ENCODE data around the gene FOXRED2.
"Not testable (repeated sequence)": the region's sequence is repeated elsewhere in the genome, so short reads cannot be mapped to it uniquely, and the experiment has no call there.

FOXRED2 gene

GRCh38 chr22:36450923-36451322 is 55.9 kb downstream of the FOXRED2 start:
- not testable (repeated sequence) for DNase-seq (ENCODE audit: low read depth in 2 of 2)

DNA sequence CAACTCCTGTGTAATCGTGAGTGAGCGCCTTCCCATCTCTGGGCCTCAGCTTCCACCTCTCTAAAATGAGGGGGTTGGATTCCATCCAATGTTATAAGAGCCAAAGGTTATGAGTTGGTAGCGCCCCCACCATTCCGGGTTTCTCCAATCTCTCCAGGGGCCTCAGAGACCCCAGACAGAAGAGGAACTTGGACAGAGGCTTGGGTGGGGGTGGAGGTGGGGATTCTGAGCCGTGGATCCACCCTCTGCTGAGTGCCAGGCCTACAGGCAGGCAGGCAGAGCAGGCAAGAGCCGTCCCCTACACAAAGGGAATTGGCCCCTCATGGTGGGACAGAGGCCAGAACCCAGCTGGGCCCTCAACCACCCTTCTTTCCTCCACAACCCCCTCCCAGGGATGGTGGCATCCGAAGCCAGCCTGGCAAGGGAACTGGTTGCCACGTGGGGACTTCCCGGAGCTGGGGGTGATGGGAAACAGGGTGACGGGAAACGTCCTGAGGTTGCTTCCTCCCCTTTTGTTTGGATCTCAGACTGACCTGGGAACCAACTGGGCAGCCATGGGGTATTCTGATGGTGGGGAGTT is 57.2 kb downstream of the FOXRED2 start:
- DNase-seq (ENCODE audit: low read depth in 2 of 2): no peak

GRCh38 chr22:36447632-36448031 is 59.2 kb downstream of the FOXRED2 start:
- DNase-seq (ENCODE audit: low read depth in 2 of 2): no peak

DNA sequence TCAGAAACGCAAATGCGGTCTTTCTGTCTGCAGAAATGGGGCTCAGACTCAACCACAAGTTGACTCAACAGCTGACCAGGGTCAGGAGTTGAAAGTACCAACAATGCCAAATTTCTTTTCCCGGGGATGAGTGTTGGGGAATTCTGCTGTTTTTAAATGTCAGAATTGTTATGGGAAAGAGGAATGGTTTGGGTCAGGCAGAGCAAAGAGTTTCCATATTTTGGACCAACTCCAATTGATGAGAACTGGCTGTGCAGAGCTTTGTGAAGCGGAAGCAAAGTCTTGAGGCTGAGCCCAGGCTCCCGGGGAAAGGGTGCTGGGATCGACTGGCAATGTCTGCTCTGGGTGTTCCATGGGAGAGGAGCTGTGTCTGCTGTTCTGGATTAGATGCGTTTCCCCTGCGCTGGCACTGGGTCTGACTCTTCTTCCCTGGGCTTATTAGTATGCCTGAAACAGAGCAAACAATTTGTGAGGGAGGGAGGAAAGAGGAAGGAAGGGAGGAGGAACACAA is 61.6 kb downstream of the FOXRED2 start:
- DNase-seq (ENCODE audit: low read depth in 2 of 2): no peak

GRCh38 chr22:36443198-36443770 is 63.6 kb downstream of the FOXRED2 start:
- no peak for DNase-seq (ENCODE audit: low read depth in 2 of 2)

- DNase-seq (ENCODE audit: low read depth in 2 of 2): no peak
Observed at GRCh38 chr22:36442506-36443197, 64.2 kb downstream of the FOXRED2 start.

DNA sequence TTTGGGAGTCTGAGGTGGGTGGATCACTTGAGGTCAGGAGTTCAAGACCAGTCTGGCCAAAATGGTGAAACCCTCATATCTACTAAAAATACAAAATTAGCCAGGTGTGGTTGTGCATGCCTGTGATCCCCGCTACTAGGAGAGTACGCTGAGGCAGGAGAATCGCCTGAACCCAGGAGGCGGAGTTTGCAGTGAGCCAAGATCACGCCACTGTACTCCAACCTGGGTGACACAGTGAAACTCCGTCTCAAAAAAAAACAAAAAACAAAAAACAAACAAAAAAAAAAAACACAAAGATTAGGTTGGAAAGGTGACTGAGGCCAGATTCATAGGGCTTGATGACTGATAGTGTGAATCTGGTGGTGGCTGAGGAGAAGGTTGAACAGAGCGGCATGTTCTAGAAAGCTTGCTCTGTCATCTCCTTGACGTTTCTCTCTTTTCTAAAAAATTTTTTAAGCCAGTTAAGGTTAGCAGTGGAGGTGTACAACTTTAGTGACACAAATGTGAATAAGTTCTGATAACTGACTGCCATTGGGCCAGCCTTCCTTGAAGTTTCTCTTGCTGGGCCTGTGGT is 66.3 kb downstream of the FOXRED2 start:
- no peak for DNase-seq (ENCODE audit: low read depth in 2 of 2)

- peak; percentile 74 to 75 for DNase-seq (ENCODE audit: low read depth in 2 of 2)
Observed at GRCh38 chr22:36439481-36440271, 67.2 kb downstream of the FOXRED2 start.

Measured in fibroblast of skin of left biceps (primary cell).